GDM1 (cell line): ENCODE results near the gene AKAP6.
A peak's percentile ranks its signal among the peaks of the same experiment; 100 is the strongest.

Source experiments
- DNase-seq: peaks from one replicate; lab custom pipeline; 2025; lab: John Stamatoyannopoulos, UW

AKAP6 gene

GRCh38 chr14:32627545-32628298, 298.6 kb downstream of the AKAP6 start:
- no peak for DNase-seq

DNA sequence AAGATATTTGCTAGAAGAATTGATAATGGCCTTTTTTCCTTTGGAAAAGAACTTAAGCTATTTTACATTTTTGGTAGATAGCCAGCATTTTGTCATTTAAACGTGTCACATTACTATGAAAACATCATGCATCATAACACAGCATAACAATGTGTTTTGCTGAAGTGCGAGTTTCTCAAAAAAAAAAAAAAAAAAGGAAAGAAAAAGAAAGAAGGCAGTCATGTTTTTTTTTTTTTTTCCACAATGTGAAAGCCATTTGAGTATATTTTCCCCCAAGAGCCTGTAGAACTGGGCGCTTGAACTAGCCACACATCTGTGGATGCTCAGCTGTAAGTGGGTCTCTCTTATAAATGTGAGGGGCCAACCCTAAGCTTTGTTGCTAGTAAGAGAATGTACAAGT, 300.1 kb downstream of the AKAP6 start:
- no peak for DNase-seq

- DNase-seq, result no peak
These were observed 301.6 kb downstream of the AKAP6 start for GRCh38 chr14:32630701-32631100.

GRCh38 chr14:32633224-32633859, 304.2 kb downstream of the AKAP6 start:
- no peak for DNase-seq

GRCh38 chr14:32633930-32634329, 304.8 kb downstream of the AKAP6 start:
- DNase-seq, result no peak

- no peak for DNase-seq
These were observed 306.1 kb downstream of the AKAP6 start for GRCh38 chr14:32635061-32635719.

- DNase-seq, result no peak
These were observed 308.5 kb downstream of the AKAP6 start for GRCh38 chr14:32637582-32637981.

GRCh38 chr14:32639208-32639607, 310.1 kb downstream of the AKAP6 start:
- DNase-seq, result no peak

- DNase-seq, result no peak
These were observed 316.5 kb downstream of the AKAP6 start for GRCh38 chr14:32645551-32645950.

- DNase-seq, result no peak
These were observed 319.3 kb downstream of the AKAP6 start for GRCh38 chr14:32648434-32648833.

GRCh38 chr14:32650030-32650429, 320.9 kb downstream of the AKAP6 start:
- no peak for DNase-seq

DNA sequence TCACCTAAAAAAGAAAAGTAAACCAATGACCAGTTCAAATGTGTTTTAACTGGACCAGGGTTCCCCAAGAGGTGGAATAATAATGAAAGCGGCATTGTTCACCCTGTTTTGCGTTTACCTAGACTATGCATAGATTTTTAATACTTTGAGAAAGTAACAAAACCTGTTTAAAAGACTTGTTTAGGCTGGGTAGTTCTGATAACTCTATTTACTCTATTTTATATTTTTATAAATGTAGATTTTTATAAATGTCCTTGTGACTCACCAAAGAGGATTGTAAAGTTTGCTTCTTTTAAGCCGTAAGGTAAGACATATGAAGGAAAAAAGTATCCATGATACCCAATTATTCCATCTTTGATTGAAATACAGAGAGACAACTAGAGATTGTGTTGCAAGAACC, 321.6 kb downstream of the AKAP6 start:
- DNase-seq, result no peak

DNA sequence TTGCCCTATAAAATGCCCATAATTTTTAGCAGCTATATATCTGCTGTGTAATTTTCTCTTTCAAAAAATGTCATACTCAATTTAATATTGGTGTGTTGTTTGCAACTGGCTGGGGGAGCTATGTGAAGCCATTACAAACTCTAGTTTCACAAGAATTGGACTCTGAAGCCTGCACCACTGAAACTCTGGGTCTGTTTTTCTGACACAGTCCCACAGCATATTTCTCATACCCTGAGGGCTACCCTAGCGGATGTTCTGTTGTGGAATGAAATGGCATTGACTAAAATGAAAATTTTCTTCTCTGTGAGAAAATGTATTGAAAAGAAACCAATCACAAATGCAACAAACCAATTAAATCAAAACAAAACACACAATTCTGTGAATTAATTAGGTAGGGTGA, 325.0 kb downstream of the AKAP6 start:
- DNase-seq, result no peak

- no peak for DNase-seq
These were observed 327.5 kb downstream of the AKAP6 start for GRCh38 chr14:32656601-32657000.

GRCh38 chr14:32657081-32657480, 328.0 kb downstream of the AKAP6 start:
- DNase-seq, result peak; percentile 28

DNA sequence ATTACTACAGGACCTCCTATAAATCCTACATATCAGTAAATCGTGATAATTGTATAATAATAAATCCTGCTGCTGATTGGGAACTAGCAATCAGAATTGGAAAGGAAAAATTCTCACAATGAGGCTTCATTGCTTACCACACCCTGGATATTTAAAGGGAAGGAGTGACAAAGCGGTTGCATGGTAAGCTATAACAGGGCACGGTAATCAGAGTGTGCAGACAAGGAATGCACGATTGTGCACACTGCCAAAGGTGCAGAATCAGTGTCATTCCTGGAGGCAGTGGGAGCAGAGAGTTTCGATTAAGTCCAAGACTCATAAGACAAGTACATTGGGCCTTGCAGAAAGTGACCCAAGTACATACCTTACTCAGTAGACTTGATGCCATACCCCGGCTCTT, 332.1 kb downstream of the AKAP6 start:
- DNase-seq, result no peak

DNA sequence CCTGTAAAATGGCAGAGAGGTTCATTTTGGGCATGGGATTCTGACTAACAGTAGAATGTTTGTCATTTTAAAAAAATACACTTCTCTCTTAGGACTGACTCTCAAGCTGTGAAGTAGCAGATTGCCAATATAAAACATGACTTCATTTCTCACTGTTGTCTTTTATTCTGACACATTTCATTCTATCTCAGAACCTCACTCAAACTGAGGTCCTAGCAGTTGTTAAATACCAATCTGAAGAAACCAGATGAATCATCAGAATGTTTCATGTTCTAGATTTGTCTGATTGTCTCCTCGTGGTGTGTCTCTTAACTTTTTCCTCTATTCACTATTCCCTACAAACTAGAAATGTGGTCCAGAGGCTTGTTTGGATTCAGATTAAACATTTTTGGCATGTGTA, 333.1 kb downstream of the AKAP6 start:
- DNase-seq, result no peak

- DNase-seq, result no peak
These were observed 337.2 kb downstream of the AKAP6 start for GRCh38 chr14:32666308-32666707.

GRCh38 chr14:32667287-32667686, 338.2 kb downstream of the AKAP6 start:
- DNase-seq, result no peak

- DNase-seq, result no peak
These were observed 338.7 kb downstream of the AKAP6 start for GRCh38 chr14:32667791-32668190.

DNA sequence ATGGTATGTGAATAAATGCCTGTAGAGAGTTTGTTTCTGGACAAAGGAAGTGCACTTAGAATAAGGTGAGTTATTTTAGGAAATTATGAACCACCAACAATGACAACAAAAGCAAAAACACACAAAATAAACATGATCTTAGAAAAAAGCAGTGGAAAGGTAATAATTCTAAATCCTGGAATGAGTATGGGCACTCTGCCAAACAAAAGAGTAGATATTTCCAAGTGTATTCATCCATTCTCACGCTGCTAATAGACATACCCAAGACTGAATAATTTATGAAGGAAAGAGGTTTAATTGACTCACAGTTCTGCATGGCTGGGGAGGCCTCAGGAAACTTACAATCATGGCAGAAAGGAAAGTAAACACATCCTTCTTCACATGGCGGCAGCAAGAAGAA, 340.3 kb downstream of the AKAP6 start:
- no peak for DNase-seq

DNA sequence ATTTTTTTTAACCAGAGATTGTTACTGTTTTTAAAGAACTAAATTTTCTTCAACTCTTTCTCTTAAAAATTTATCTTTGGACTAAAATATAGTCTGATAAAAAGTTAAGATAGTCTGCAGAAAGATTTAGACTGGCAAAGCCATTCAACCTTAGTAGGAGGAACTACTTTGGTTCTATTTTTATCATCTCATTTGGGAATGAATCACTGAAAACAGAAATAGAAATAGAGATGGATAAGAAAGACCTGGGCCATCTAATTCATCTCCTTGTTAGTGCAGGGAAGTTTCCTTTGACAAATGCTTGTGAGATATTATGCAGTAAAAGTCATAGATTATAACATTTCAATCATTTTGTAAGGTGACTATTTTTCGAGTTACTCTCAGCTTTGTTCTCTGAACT, 346.3 kb downstream of the AKAP6 start:
- DNase-seq, result no peak

DNA sequence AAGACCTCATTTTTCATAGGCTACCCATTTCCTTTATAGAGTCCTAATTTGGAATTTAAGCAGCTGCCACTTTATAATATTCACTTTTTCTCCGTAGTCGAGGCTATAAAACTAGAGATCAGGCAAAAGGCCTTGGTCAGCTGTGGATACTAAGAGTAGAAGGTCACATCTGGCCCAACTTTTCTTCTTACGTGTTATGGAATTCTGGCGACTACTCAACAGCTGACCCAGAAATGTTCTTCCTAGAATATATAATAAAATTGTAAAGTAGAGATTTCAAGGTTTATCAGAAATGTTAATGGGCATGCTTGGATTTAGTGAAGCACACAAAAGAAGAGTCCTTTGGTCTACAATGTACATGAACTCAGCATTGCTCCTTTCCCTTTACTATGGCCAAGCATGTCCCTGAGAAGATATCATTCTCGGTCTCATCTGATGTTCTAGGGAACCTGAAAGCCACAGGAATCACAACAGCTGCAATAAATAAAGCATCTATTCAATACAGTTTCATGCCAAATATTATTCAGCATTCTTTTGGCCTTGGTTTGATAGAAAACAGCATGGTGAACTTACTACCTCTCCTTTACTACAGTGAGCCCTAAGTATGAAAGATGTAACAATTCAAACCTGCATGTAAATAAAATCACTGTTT, 348.2 kb downstream of the AKAP6 start:
- no peak for DNase-seq
